Parathyroid adenoma (tissue), 2 donors: ENCODE measurements around the gene HIPK1.

Experiments used
- H2AFZ ChIP-seq: fragments of 300-600 bp; sonication (generic); one replicate; pipeline ENCODE4 v1.7.0; 2017; ENCODE audit warnings: antibody characterized with exemption, mild to moderate bottlenecking
- H3K27ac ChIP-seq: fragments of 300-600 bp; sonication (generic); one replicate; pipeline ENCODE4 v1.7.0; 2017
- H3K27me3 ChIP-seq: fragments of 300-600 bp; sonication (generic); one replicate; pipeline ENCODE4 v1.7.0; 2017; ENCODE audit warnings: low read length; ENCODE audit not compliant: control insufficient read depth, insufficient read depth
- H3K36me3 ChIP-seq: fragments of 300-600 bp; sonication (generic); one replicate; pipeline ENCODE4 v1.7.0; 2017; ENCODE audit warnings: low read length; ENCODE audit not compliant: control insufficient read depth, insufficient read depth
- H3K4me1 ChIP-seq: fragments of 300-600 bp; sonication (generic); one replicate; pipeline ENCODE4 v1.7.0; 2017; ENCODE audit warnings: control low read depth
- H3K4me2 ChIP-seq: fragments of 300-600 bp; sonication (generic); one replicate; pipeline ENCODE4 v1.7.0; 2017; ENCODE audit warnings: low read length
- H3K4me3 ChIP-seq: fragments of 300-600 bp; sonication (generic); one replicate; pipeline ENCODE4 v1.7.0; 2017; ENCODE audit warnings: low read depth, low read length
- H3K79me2 ChIP-seq: fragments of 300-600 bp; sonication (generic); one replicate; pipeline ENCODE4 v1.7.0; 2017; ENCODE audit warnings: control low read depth
- H3K9ac ChIP-seq: fragments of 300-600 bp; sonication (generic); one replicate; pipeline ENCODE4 v1.7.0; 2017; ENCODE audit warnings: mild to moderate bottlenecking
- H3K9me3 ChIP-seq: fragments of 300-600 bp; sonication (generic); one replicate; pipeline ENCODE4 v1.7.0; 2017; ENCODE audit warnings: low read length; ENCODE audit not compliant: control insufficient read depth
- CTCF ChIP-seq: fragments of 300-600 bp; sonication (generic); IDR thresholded peaks from one replicate; pipeline ENCODE4 v1.7.0; 2017; ENCODE audit warnings: antibody characterized with exemption, mild to moderate bottlenecking
- donor health status: primary hyperparathyroidism.

HIPK1 gene

DNA sequence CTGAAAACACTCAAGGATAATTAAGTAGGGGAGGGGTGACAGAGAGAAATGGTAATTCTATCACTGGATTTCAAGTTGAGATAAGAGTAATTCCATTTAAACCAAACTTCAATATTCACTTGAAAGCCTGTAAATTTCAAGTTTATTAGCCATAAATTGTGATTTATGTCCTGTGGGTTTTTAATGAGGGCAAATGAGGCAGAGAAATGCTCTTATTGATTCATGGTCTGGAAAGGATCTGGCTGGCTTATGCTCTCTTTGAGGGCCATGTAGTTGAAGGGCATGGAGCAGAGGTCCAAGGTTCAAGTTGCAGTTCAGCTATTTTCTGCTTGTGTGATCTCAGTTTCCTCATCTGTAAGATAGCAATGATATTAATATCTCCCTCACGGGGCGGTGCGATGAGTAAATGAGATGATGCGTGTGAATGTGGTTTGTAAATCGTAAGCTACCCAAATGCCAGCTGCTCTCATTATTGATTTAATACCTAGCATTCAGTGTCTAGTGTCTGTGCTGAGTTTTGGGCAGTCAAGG, 62.4 kb downstream of the HIPK1 start:
- no peaks in the 10 kb centered on the region for H3K36me3 ChIP-seq
- no peak overlapping the region for H3K9ac ChIP-seq
- H3K27ac ChIP-seq, result no peak overlapping the region
- no peaks in the 10 kb centered on the region for H3K4me1 ChIP-seq
- H3K79me2 ChIP-seq, result no peaks in the 10 kb centered on the region
- H2AFZ ChIP-seq, result no peak overlapping the region
- H3K4me2 ChIP-seq, result no peak overlapping the region
- peaks cover 2% of the 10 kb centered on the region for H3K9me3 ChIP-seq
- no peaks in the 10 kb centered on the region for H3K27me3 ChIP-seq
- H3K4me3 ChIP-seq, result no peak overlapping the region
- no peak for TF ChIP-seq CTCF

DNA sequence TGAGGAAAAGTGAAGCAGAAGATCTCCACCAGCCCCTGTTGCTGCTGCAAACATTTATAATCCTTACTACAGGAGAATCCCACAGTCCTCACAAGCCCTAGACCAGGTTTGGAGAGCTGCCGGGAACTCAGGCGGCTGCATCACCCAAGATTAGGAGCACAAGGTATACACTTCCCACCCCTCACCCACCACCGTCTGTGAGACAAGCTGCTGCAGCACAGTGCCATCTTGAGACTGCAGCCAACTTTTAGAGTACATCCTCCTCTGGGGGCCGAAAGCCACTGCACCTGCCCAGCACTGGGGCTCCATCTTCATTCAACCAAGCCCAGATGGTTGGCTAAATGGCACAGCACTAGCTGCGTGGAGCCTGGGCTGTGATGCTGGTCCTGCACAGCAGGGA, 63.9 kb downstream of the HIPK1 start:
- Histone ChIP-seq H2AFZ (no peak overlapping the region), H3K9me3 (peaks cover 2% of the 10 kb centered on the region), H3K36me3 (no peaks in the 10 kb centered on the region)

GRCh38 chr1:113993766-113994165, 64.6 kb downstream of the HIPK1 start:
- H3K79me2 ChIP-seq, result no peaks in the 10 kb centered on the region
- no peaks in the 10 kb centered on the region for H3K4me1 ChIP-seq
- no peak overlapping the region for H2AFZ ChIP-seq
- H3K27ac ChIP-seq, result no peak overlapping the region
- H3K9me3 ChIP-seq, result peaks cover 2% of the 10 kb centered on the region
- TF ChIP-seq CTCF, result no peak
- H3K9ac ChIP-seq, result no peak overlapping the region
- no peak overlapping the region for H3K4me3 ChIP-seq
- no peaks in the 10 kb centered on the region for H3K36me3 ChIP-seq
- H3K4me2 ChIP-seq, result no peak overlapping the region
- H3K27me3 ChIP-seq, result no peaks in the 10 kb centered on the region

More for the DNA sequence above, 63.9 kb downstream of the HIPK1 start:
- Histone ChIP-seq H3K79me2 (no peaks in the 10 kb centered on the region), H3K27ac (no peak overlapping the region), H3K4me1 (no peaks in the 10 kb centered on the region), H3K4me3 (no peak overlapping the region), H3K27me3 (no peaks in the 10 kb centered on the region), H3K4me2 (no peak overlapping the region), H3K9ac (no peak overlapping the region)
- TF ChIP-seq CTCF, result no peak

GRCh38 chr1:113995382-113995781, 66.3 kb downstream of the HIPK1 start:
- Histone ChIP-seq H3K79me2 (no peaks in the 10 kb centered on the region), H3K4me2 (no peak overlapping the region), H3K9me3 (peaks cover 2% of the 10 kb centered on the region), H3K27ac (no peak overlapping the region), H3K4me3 (no peak overlapping the region), H2AFZ (no peak overlapping the region), H3K36me3 (no peaks in the 10 kb centered on the region), H3K9ac (no peak overlapping the region), H3K27me3 (no peaks in the 10 kb centered on the region), H3K4me1 (no peaks in the 10 kb centered on the region)
- no peak for TF ChIP-seq CTCF

DNA sequence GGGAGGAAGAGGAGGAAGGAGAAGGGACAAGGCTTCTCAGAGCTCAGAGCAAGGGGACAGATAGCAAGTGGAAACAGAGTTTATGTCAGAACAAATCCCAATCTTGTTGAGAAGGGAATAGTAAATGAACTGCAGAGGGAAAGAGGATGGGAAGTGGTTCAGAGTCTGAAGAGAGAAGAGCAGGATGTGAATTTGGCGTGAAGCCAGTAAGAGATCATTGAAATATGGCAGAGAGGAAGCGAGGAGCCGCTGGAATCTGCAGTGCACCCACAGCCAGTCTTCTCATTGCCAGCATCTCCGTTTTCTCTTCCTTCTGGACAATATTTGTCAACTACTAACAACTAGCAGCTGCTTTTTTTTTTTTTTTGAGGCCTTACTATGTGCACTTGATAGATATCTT, 69.2 kb downstream of the HIPK1 start:
- Histone ChIP-seq H3K4me2 (no peak overlapping the region), H3K36me3 (no peaks in the 10 kb centered on the region), H3K4me3 (no peak overlapping the region), H3K27ac (no peak overlapping the region), H3K4me1 (no peaks in the 10 kb centered on the region), H2AFZ (no peak overlapping the region), H3K9me3 (peaks cover 2% of the 10 kb centered on the region), H3K9ac (no peak overlapping the region), H3K27me3 (no peaks in the 10 kb centered on the region), H3K79me2 (no peaks in the 10 kb centered on the region)
- no peak for TF ChIP-seq CTCF
